ENCODE measurements around the gene TBL3.

GRCh38 chr16:1981398-1981836 is 9.6 kb downstream of the TBL3 start, which contains the start of gene NOXO1:
- TF ChIP-seq POLR2AphosphoS5 (IDR thresholded peaks at IDR 0.05; ENCODE audit: low read depth, low read length): no peak
- TF ChIP-seq POLR2A (IDR thresholded peaks at IDR 0.05; ENCODE audit: low read depth, low read length): no peak
- TF ChIP-seq TAF1 (IDR thresholded peaks at IDR 0.05; ENCODE audit: borderline replicate concordance, low read depth, low read length): no peak
